Measurements from ENCODE around the gene SETBP1. TPM values are rescaled to one million over a fixed set of nuclear protein-coding genes. Genes with fewer than 3 reads are reported as not detected.
"Not testable (repeated sequence)": the region's sequence is repeated elsewhere in the genome, so short reads cannot be mapped to it uniquely, and the experiment has no call there.

SETBP1 gene
- polyA plus RNA-seq, 3 donors, result 30.9 to 34.2 (median 31.7) TPM

DNA sequence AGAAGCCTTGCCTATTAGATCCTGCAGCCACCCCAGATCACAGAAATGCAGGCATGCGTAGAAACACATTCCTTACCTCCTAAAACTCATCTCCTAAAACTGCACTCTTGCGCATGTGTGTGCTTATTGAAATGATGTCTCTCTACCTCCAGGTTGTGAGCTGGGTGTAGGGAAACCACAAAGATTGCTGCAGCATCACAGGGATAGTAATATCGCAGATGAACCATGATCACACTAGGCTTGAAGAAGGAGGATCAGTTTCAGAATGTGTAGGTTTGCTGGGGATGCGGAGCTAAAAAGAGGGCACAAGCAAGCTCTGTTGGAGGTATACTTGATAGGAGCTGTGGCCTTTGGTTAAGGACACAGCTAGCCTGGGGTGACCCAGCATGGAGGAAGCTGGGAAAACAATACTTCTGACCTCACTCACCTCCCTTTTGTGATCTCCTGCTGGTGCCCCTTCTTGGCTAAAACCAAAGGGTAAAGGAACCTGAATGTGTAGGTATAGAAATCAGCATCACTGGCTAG is 118.8 kb downstream of the SETBP1 start:
- no peak for DNase-seq (ENCODE audit: extremely low read depth in 1 of 11, low read depth in 9 of 11, low spot score in 4 of 11)

- DNase-seq (ENCODE audit: extremely low read depth in 1 of 11, low read depth in 9 of 11, low spot score in 4 of 11), result no peak
These were observed 119.3 kb downstream of the SETBP1 start for GRCh38 chr18:44799907-44800421.

GRCh38 chr18:44800766-44801165 is 120.1 kb downstream of the SETBP1 start:
- DNase-seq (ENCODE audit: extremely low read depth in 1 of 11, low read depth in 9 of 11, low spot score in 4 of 11), result not testable (repeated sequence)

DNA sequence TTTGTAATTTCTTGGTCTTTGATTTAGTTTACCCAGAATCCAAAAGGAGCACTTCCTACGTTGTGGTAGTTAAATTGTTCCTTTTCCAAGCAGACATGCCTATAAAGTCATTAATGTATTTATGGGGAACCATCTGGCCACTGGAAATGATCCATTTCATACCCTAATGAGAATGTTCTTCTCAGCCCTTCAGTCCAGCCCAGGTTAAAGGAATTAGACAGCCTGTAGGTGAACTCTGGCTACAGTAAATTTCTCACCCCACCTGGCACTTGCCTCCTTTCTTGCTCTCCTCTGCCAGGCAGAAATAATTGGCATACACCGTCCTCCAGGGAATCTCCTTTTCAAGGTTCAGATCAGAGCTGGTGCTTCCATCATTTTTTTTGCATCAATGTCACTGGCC is 121.1 kb downstream of the SETBP1 start:
- no peak for DNase-seq (ENCODE audit: extremely low read depth in 1 of 11, low read depth in 9 of 11, low spot score in 4 of 11)

GRCh38 chr18:44802508-44802907 is 121.8 kb downstream of the SETBP1 start:
- DNase-seq (ENCODE audit: extremely low read depth in 1 of 11, low read depth in 9 of 11, low spot score in 4 of 11), result no peak

- DNase-seq (ENCODE audit: extremely low read depth in 1 of 11, low read depth in 9 of 11, low spot score in 4 of 11), result no peak
These were observed 122.4 kb downstream of the SETBP1 start for GRCh38 chr18:44803019-44803650.

DNA sequence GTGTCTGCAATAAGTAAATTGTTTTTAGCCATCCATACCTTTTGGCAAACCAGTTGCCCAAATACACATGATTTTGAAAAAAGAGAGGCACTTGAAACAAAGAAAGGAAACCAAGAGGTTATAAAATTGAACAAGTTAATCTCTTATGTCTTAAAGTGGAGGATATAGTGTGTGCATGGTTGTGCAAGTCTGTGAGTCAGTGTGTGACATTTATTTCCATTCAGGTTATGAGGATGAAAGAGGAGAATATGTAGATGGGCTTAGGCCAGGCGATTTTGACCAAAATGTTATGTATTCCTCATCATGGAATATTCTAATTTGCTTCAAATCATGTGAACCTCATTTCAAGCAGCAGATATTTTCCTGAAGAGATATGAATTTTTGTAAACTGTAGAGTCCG is 123.3 kb downstream of the SETBP1 start:
- no peak for DNase-seq (ENCODE audit: extremely low read depth in 1 of 11, low read depth in 9 of 11, low spot score in 4 of 11)

- DNase-seq (ENCODE audit: extremely low read depth in 1 of 11, low read depth in 9 of 11, low spot score in 4 of 11), result no peak
These were observed 124.5 kb downstream of the SETBP1 start for GRCh38 chr18:44805176-44805575.

DNA sequence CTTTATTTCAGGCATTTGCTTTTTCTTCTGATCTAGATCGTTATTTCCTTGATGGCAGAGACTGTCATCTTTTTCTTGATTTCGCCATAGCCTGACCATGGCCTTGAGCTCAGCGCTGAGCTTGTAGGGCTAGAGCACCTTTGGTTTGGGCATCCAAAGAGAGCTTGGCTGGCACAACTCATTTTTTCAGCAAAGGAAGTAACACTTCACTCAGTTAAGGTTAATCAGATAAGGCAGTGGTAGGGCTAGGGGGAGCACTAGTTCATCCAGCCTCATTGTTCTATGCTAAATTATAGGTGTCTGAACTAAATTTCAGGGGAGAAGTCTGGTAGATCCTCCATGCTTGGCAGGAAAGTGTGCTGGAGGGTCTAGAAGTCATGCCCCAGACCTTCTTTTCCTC is 125.0 kb downstream of the SETBP1 start:
- DNase-seq (ENCODE audit: extremely low read depth in 1 of 11, low read depth in 9 of 11, low spot score in 4 of 11), result no peak

- DNase-seq (ENCODE audit: extremely low read depth in 1 of 11, low read depth in 9 of 11, low spot score in 4 of 11), result no peak
These were observed 127.1 kb downstream of the SETBP1 start for GRCh38 chr18:44807766-44808165.

GRCh38 chr18:44811572-44812125 is 131.0 kb downstream of the SETBP1 start:
- DNase-seq (ENCODE audit: extremely low read depth in 1 of 11, low read depth in 9 of 11, low spot score in 4 of 11), result no peak

GRCh38 chr18:44812426-44812825 is 131.7 kb downstream of the SETBP1 start:
- no peak for DNase-seq (ENCODE audit: extremely low read depth in 1 of 11, low read depth in 9 of 11, low spot score in 4 of 11)

GRCh38 chr18:44813586-44813985 is 132.9 kb downstream of the SETBP1 start:
- no peak for DNase-seq (ENCODE audit: extremely low read depth in 1 of 11, low read depth in 9 of 11, low spot score in 4 of 11)

DNA sequence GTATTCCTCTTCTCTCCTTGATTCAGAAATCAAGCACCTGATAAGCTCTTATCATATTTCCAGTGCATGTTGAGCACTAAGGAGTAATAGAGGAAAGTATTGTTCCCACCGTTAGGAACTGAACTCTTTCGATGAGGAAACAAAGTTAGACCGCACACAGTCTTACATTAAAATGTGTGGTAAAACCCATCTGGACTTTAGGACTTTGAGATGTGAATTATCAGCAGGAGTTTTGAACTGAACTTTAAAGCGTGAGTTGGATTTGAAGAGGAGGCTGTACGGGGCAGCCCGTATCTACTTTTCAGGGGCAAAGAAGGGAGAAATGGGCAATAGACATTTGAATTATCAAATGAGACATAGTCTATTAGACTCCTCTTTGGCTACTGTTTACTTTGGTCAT is 134.4 kb downstream of the SETBP1 start:
- DNase-seq (ENCODE audit: extremely low read depth in 1 of 11, low read depth in 9 of 11, low spot score in 4 of 11), result no peak

DNA sequence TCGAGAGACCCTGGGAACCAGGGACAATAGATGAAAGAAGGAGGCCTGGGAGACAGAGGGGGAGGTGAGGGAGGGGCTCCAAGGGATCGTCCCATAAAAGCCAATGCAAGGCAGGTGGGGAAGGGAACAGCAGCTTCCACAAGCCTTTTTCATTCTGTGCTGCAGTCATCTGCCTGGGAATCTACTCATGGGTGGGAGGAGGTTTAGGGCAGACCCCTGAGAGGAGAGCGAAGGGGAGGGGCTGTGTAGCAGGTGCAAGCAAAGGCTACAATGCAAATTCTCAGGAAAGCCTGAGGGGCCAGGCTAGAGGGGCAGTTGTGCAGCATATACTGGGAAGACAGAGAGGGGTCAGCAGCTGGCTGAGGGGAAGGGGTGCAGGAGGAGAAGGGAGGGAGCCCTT is 135.4 kb downstream of the SETBP1 start:
- no peak for DNase-seq (ENCODE audit: extremely low read depth in 1 of 11, low read depth in 9 of 11, low spot score in 4 of 11)

GRCh38 chr18:44816477-44816876 is 135.8 kb downstream of the SETBP1 start:
- DNase-seq (ENCODE audit: extremely low read depth in 1 of 11, low read depth in 9 of 11, low spot score in 4 of 11), result peak in 1 of 11 donors; percentile 54

GRCh38 chr18:44817831-44818473 is 137.3 kb downstream of the SETBP1 start:
- peak in 5 of 11 donors; percentile 43 to 77 (median 69) for DNase-seq (ENCODE audit: extremely low read depth in 1 of 11, low read depth in 9 of 11, low spot score in 4 of 11)

- no peak for DNase-seq (ENCODE audit: extremely low read depth in 1 of 11, low read depth in 9 of 11, low spot score in 4 of 11)
These were observed 138.1 kb downstream of the SETBP1 start for GRCh38 chr18:44818668-44819403.

DNA sequence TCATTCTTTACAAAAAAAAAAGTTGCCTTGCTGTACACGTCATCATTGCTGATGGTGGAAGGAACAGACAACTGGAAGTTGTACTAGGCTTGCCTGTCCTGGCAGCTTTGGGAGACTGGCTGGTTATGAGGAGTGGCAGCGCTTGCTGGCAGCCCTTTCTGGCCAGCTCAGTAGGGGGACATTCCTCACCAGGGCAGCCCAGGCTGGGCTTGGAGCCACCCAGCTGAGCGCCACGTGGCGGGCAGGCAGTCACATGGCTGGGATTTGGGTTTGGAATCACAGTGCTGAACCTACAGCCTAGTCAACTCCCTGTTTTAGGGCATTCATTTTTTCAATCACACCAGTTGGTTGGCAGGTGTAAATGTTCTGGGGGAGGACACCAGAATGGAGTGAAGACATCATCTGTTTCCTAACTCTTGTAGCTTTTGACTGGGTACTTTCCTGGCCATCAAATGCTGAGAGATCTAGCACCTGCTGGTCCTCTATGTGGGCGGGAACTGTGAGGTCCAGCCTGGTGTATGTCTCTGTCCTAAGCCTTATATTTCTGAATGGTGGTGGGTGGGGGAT is 139.3 kb downstream of the SETBP1 start:
- no peak for DNase-seq (ENCODE audit: extremely low read depth in 1 of 11, low read depth in 9 of 11, low spot score in 4 of 11)
